Neural cell (in vitro differentiated cells): ENCODE data around the gene AP3M1. TPM values are rescaled to one million over a fixed set of nuclear protein-coding genes. Genes with fewer than 3 reads are reported as not detected.
A peak's percentile ranks its signal among the peaks of the same experiment; 100 is the strongest.

Experiments used
- H2AFZ ChIP-seq: fragments of 200-600, 300-800 bp; sonication (generic), shearing (Covaris generic); 2 replicates; pipeline ENCODE4 v1.6.0; 2014; ENCODE audit warnings: low read depth, mild to moderate bottlenecking, antibody characterized with exemption, low read length, moderate library complexity
- H3F3A ChIP-seq: fragments of 200-600 bp; shearing (Covaris generic); 2 replicates; pipeline ENCODE4 v1.6.1; 2016; ENCODE audit warnings: mild to moderate bottlenecking, moderate library complexity, mixed read lengths, antibody characterized with exemption, low read length; ENCODE audit not compliant: insufficient read depth, poor library complexity, severe bottlenecking
- H3K27ac ChIP-seq: fragments of 200-600, 300-800 bp; sonication (generic), shearing (Covaris generic); 2 replicates; pipeline ENCODE4 v1.5.1; 2014; ENCODE audit warnings: mild to moderate bottlenecking, low read length, moderate library complexity
- H3K27me3 ChIP-seq: fragments of 300-800, 200-600 bp; sonication (generic), shearing (Covaris generic); 2 replicates; pipeline ENCODE4 v1.6.0; 2014; ENCODE audit warnings: mild to moderate bottlenecking, low read depth, low read length, moderate library complexity; ENCODE audit not compliant: insufficient read depth
- H3K36me3 ChIP-seq: fragments of 300-800, 200-600 bp; sonication (generic), shearing (Covaris generic); 2 replicates; pipeline ENCODE4 v1.5.1; 2014; ENCODE audit warnings: mild to moderate bottlenecking, antibody characterized with exemption, low read length, moderate library complexity; ENCODE audit not compliant: insufficient read depth
- H3K4me2 ChIP-seq: fragments of 300-800, 200-600 bp; sonication (generic), shearing (Covaris generic); 2 replicates; pipeline ENCODE4 v1.6.0; 2014; ENCODE audit warnings: mild to moderate bottlenecking, low read length
- H3K4me3 ChIP-seq: fragments of 300-800, 200-600 bp; sonication (generic), shearing (Covaris generic); 2 replicates; pipeline ENCODE4 v1.5.1; 2014; ENCODE audit warnings: mild to moderate bottlenecking, low read length, moderate library complexity
- H3K79me2 ChIP-seq: fragments of 200-600 bp; shearing (Covaris generic); replicated peaks from 2 replicates; pipeline ENCODE4 v1.6.0; 2014; ENCODE audit warnings: mild to moderate bottlenecking, low read length, moderate library complexity; ENCODE audit not compliant: insufficient read depth
- H3K9ac ChIP-seq: fragments of 300-800, 200-600 bp; sonication (generic), shearing (Covaris generic); 2 replicates; pipeline ENCODE4 v1.6.1; 2016; ENCODE audit warnings: mild to moderate bottlenecking, low read length, mixed read lengths
- H3K9me2 ChIP-seq: fragments of 200-600 bp; shearing (Covaris generic); 2 replicates; pipeline ENCODE4 v1.6.1; 2016; ENCODE audit warnings: mild to moderate bottlenecking, low read length, mixed read lengths; ENCODE audit not compliant: insufficient read depth
- H3K9me3 ChIP-seq: fragments of 200-600, 300-800 bp; sonication (generic), shearing (Covaris generic); 2 replicates; pipeline ENCODE4 v1.6.1; 2016; ENCODE audit warnings: mild to moderate bottlenecking, mixed run types, low read length, moderate library complexity, mixed read lengths
- H4K20me1 ChIP-seq: fragments of 200-600 bp; shearing (Covaris generic); 2 replicates; pipeline ENCODE4 v1.6.1; 2016; ENCODE audit warnings: mild to moderate bottlenecking, mixed run types; ENCODE audit not compliant: insufficient read depth
- CTCF ChIP-seq: fragments of 450-650 bp; IDR thresholded peaks from 2 replicates; pipeline ENCODE4 v1.5.1; 2014; ENCODE audit warnings: antibody characterized with exemption, mild to moderate bottlenecking, moderate library complexity; ENCODE audit not compliant: poor library complexity, severe bottlenecking
- EP300 ChIP-seq: fragments of 450-650 bp; conservative IDR thresholded peaks from 2 replicates; pipeline ENCODE4 v1.6.1; 2014; ENCODE audit warnings: antibody characterized with exemption, mild to moderate bottlenecking, moderate library complexity; ENCODE audit not compliant: poor library complexity, severe bottlenecking
- EZH2 ChIP-seq: fragments of 200-600, 300-800 bp; shearing (Covaris generic), sonication (generic); IDR thresholded peaks from 2 replicates; pipeline ENCODE4 v1.6.1; 2014; ENCODE audit warnings: antibody characterized with exemption, low read length, borderline replicate concordance, mild to moderate bottlenecking; ENCODE audit not compliant: insufficient read depth, poor library complexity, severe bottlenecking
- MXI1 ChIP-seq: fragments of 450-650 bp; conservative IDR thresholded peaks from 2 replicates; pipeline ENCODE4 v1.6.1; 2014; ENCODE audit warnings: antibody characterized with exemption, mild to moderate bottlenecking; ENCODE audit not compliant: poor library complexity, severe bottlenecking
- POLR2AphosphoS5 ChIP-seq: IDR thresholded peaks from 2 replicates; pipeline ENCODE4 v1.6.1; 2012
- RAD21 ChIP-seq: fragments of 450-650 bp; conservative IDR thresholded peaks from 2 replicates; pipeline ENCODE4 v1.6.1; 2014; ENCODE audit warnings: antibody characterized with exemption, mild to moderate bottlenecking, moderate library complexity
- REST ChIP-seq: IDR thresholded peaks from 2 replicates; pipeline ENCODE4 v1.6.1; 2012; ENCODE audit warnings: borderline replicate concordance
- SMC3 ChIP-seq: fragments of 450-650 bp; conservative IDR thresholded peaks from 2 replicates; pipeline ENCODE4 v1.6.1; 2014; ENCODE audit warnings: antibody characterized with exemption, mild to moderate bottlenecking, moderate library complexity; ENCODE audit not compliant: poor library complexity
- TAF1 ChIP-seq: IDR thresholded peaks from 2 replicates; pipeline ENCODE4 v1.6.1; 2012; ENCODE audit warnings: low read depth
- polyA plus RNA-seq: library from polyadenylated mRNA; depleted of rRNA; stranded (reverse); fragments of >200 nt; gene quantifications from 2 replicates; pipeline ENCODE4 v1.2.3, GENCODE V29; 2014

The AP3M1 gene
- polyA plus RNA-seq, 1 donor from 2014 or later: 26.7 TPM

- H3K9me3 ChIP-seq: no peaks in the 10 kb centered on the region
- no peak overlapping the region for H3K9ac ChIP-seq
- no peaks in the 10 kb centered on the region for H3K36me3 ChIP-seq
- no peaks in the 10 kb centered on the region for H3F3A ChIP-seq
- no peaks in the 10 kb centered on the region for H3K27me3 ChIP-seq
- no peak overlapping the region for H3K27ac ChIP-seq
- H3K79me2 ChIP-seq: no peaks in the 10 kb centered on the region
- H3K9me2 ChIP-seq: no peaks in the 10 kb centered on the region
- TF ChIP-seq RAD21: peak; percentile 62
- no peak for TF ChIP-seq TAF1
- TF ChIP-seq EP300: no peak
- peak; percentile 64 for TF ChIP-seq CTCF
- no peak for TF ChIP-seq MXI1
- TF ChIP-seq SMC3: peak; percentile 66
- no peak for TF ChIP-seq REST
- TF ChIP-seq POLR2AphosphoS5: no peak
- TF ChIP-seq EZH2: no peak
- no peak overlapping the region for H3K4me3 ChIP-seq
- no peak overlapping the region for H2AFZ ChIP-seq
- H4K20me1 ChIP-seq: no peaks in the 10 kb centered on the region
- H3K4me2 ChIP-seq: no peak overlapping the region
Observed at GRCh38 chr10:74103560-74104258, 46.9 kb downstream of the AP3M1 start.

GRCh38 chr10:74099836-74100235 lies 50.8 kb downstream of the AP3M1 start:
- no peak overlapping the region for H3K9ac ChIP-seq
- no peaks in the 10 kb centered on the region for H3F3A ChIP-seq
- H3K36me3 ChIP-seq: peaks cover 4% of the 10 kb centered on the region
- H3K4me2 ChIP-seq: no peak overlapping the region
- H4K20me1 ChIP-seq: no peaks in the 10 kb centered on the region
- no peaks in the 10 kb centered on the region for H3K9me3 ChIP-seq
- H3K4me3 ChIP-seq: no peak overlapping the region
- TF ChIP-seq CTCF (no peak), POLR2AphosphoS5 (no peak), RAD21 (no peak), MXI1 (no peak), EP300 (no peak), TAF1 (no peak), EZH2 (no peak), REST (no peak), SMC3 (no peak)
- no peaks in the 10 kb centered on the region for H3K9me2 ChIP-seq
- no peak overlapping the region for H3K27ac ChIP-seq
- no peak overlapping the region for H2AFZ ChIP-seq
- no peaks in the 10 kb centered on the region for H3K27me3 ChIP-seq
- H3K79me2 ChIP-seq: no peaks in the 10 kb centered on the region
